GM13976 (cell line): ENCODE results near the gene SFI1.
"Not testable (repeated sequence)": the region's sequence is repeated elsewhere in the genome, so short reads cannot be mapped to it uniquely, and the experiment has no call there.

ENCODE experiments used
- DNase-seq: peaks from one replicate; pipeline ENCODE4 v3.0.0; 2012; ENCODE audit warnings: low spot score
- CTCF ChIP-seq: IDR thresholded peaks from 2 replicates; pipeline ENCODE4 v1.5.1; 2012; ENCODE audit warnings: borderline replicate concordance, mild to moderate bottlenecking; ENCODE audit not compliant: insufficient read depth; ENCODE audit errors: extremely low read depth, missing control alignments, control extremely low read depth
- in situ Hi-C: fragments of 300-500 bp; cut with MboI; formaldehyde crosslinking; loops from one replicate; pipeline ENCODE4 v1.12.0; 2022; ENCODE audit warnings: low sequenced_read_pairs, mixed read lengths, inconsistent platforms; ENCODE audit not compliant: unreplicated experiment

The SFI1 gene

GRCh38 chr22:31588970-31589675 is 92.8 kb downstream of the SFI1 start:
- no peak for DNase-seq
- in situ Hi-C loops = no loop called here
- TF ChIP-seq CTCF = no peak

- in situ Hi-C loops, DNase-seq: not testable (repeated sequence)
These were observed 93.8 kb downstream of the SFI1 start for GRCh38 chr22:31590161-31590560.

- in situ Hi-C loops = no loop called here
- DNase-seq = no peak
- TF ChIP-seq CTCF = no peak
These were observed 98.9 kb downstream of the SFI1 start for GRCh38 chr22:31595271-31595670.

GRCh38 chr22:31602259-31602952 is 106.1 kb downstream of the SFI1 start:
- no peak for DNase-seq
- in situ Hi-C loops = no loop called here

GRCh38 chr22:31603081-31603525 is 106.8 kb downstream of the SFI1 start:
- TF ChIP-seq CTCF = no peak
- DNase-seq = no peak
- in situ Hi-C loops = no loop called here

More at GRCh38 chr22:31602259-31602952, 106.1 kb downstream of the SFI1 start:
- TF ChIP-seq CTCF = no peak

- no peak for TF ChIP-seq CTCF
- no peak for DNase-seq
- in situ Hi-C loops = no loop called here
These were observed 107.2 kb downstream of the SFI1 start for GRCh38 chr22:31603574-31603973.

- DNase-seq = no peak
- in situ Hi-C loops = no loop called here
- TF ChIP-seq CTCF = no peak
These were observed 107.9 kb downstream of the SFI1 start for GRCh38 chr22:31604137-31604705.
